NCI-H1694 treated with DMSO at 0.1 percent for 48 hours (cell line): ENCODE results near the gene TERT.
"Not testable (repeated sequence)": the region's sequence is repeated elsewhere in the genome, so short reads cannot be mapped to it uniquely, and the experiment has no call there.

Experiments used
- DNase-seq: peaks from one replicate; lab custom pipeline; 2025; lab: John Stamatoyannopoulos, UW

TERT gene

GRCh38 chr5:1294206-1294834 is 548 bp downstream of the TERT start:
- DNase-seq, result no peak

- DNase-seq, result no peak
These were observed 1.3 kb downstream of the TERT start for GRCh38 chr5:1293416-1294205.

- DNase-seq, result no peak
These were observed 1.9 kb downstream of the TERT start for GRCh38 chr5:1292846-1293415.

GRCh38 chr5:1292139-1292538 is 2.7 kb downstream of the TERT start:
- no peak for DNase-seq

- no peak for DNase-seq
These were observed 3.2 kb downstream of the TERT start for GRCh38 chr5:1291611-1292080.

- not testable (repeated sequence) for DNase-seq
These were observed 3.9 kb downstream of the TERT start for GRCh38 chr5:1290956-1291355.

GRCh38 chr5:1289559-1289958 is 5.3 kb downstream of the TERT start:
- DNase-seq, result not testable (repeated sequence)

- DNase-seq, result no peak
These were observed 6.2 kb downstream of the TERT start for GRCh38 chr5:1288439-1289335.

- no peak for DNase-seq
These were observed 9.0 kb downstream of the TERT start for GRCh38 chr5:1285883-1286291.

GRCh38 chr5:1285141-1285540 is 9.7 kb downstream of the TERT start:
- DNase-seq, result no peak

GRCh38 chr5:1284336-1284970 is 10.4 kb downstream of the TERT start:
- not testable (repeated sequence) for DNase-seq

GRCh38 chr5:1283729-1284041 is 11.2 kb downstream of the TERT start:
- not testable (repeated sequence) for DNase-seq

GRCh38 chr5:1282993-1283728 is 11.7 kb downstream of the TERT start:
- not testable (repeated sequence) for DNase-seq

GRCh38 chr5:1282131-1282992 is 12.5 kb downstream of the TERT start:
- peak; percentile 85 for DNase-seq

GRCh38 chr5:1281038-1281882 is 13.6 kb downstream of the TERT start:
- DNase-seq, result no peak

GRCh38 chr5:1280177-1281037 is 14.5 kb downstream of the TERT start:
- DNase-seq, result no peak

- no peak for DNase-seq
These were observed 15.3 kb downstream of the TERT start for GRCh38 chr5:1279443-1280151.
